Loucy (cell line): ENCODE data around the gene ENTPD7.
"Not testable (repeated sequence)": the region's sequence is repeated elsewhere in the genome, so short reads cannot be mapped to it uniquely, and the experiment has no call there.

ENCODE experiments used
- H2AFZ ChIP-seq: fragments of 200-600 bp; sonication (generic); 2 replicates; pipeline ENCODE4 v1.6.0; 2016; ENCODE audit warnings: antibody characterized with exemption, mild to moderate bottlenecking, low read length, moderate library complexity
- H3F3A ChIP-seq: fragments of 200-600 bp; 2 replicates; pipeline ENCODE4 v1.6.0; 2016; ENCODE audit warnings: antibody characterized with exemption, low read depth, mild to moderate bottlenecking
- H3K27me3 ChIP-seq: fragments of 200-600 bp; sonication (generic); 2 replicates; pipeline ENCODE4 v1.6.1; 2014; ENCODE audit warnings: low read length, mild to moderate bottlenecking; ENCODE audit not compliant: insufficient read depth, poor library complexity, severe bottlenecking
- H3K36me3 ChIP-seq: fragments of 200-600 bp; sonication (generic); 2 replicates; pipeline ENCODE4 v1.6.1; 2016; ENCODE audit warnings: low read length; ENCODE audit not compliant: insufficient read depth
- H3K4me1 ChIP-seq: fragments of 200-600 bp; sonication (generic); 2 replicates; pipeline ENCODE4 v1.5.1; 2014; ENCODE audit warnings: low read length, mild to moderate bottlenecking; ENCODE audit not compliant: insufficient read depth, poor library complexity, severe bottlenecking
- H3K4me2 ChIP-seq: fragments of 200-600 bp; sonication (generic); 2 replicates; pipeline ENCODE4 v1.6.0; 2014; ENCODE audit warnings: antibody characterized with exemption, low read length, low read depth, mild to moderate bottlenecking; ENCODE audit not compliant: poor library complexity, severe bottlenecking
- H3K4me3 ChIP-seq: fragments of 200-600 bp; sonication (generic); 2 replicates; pipeline ENCODE4 v1.5.1; 2014; ENCODE audit warnings: low read length, mild to moderate bottlenecking, mixed read lengths; ENCODE audit not compliant: poor library complexity, severe bottlenecking
- H3K79me2 ChIP-seq: fragments of 200-600 bp; sonication (generic); 2 replicates; pipeline ENCODE4 v1.6.1; 2014; ENCODE audit warnings: low read length; ENCODE audit not compliant: insufficient read depth
- H3K9ac ChIP-seq: fragments of 200-600 bp; sonication (generic); 2 replicates; pipeline ENCODE4 v1.6.0; 2014; ENCODE audit warnings: mild to moderate bottlenecking, low read depth, low read length, moderate library complexity; ENCODE audit not compliant: poor library complexity, severe bottlenecking
- H3K9me2 ChIP-seq: fragments of 200-600 bp; sonication (generic); replicated peaks from 2 replicates; pipeline ENCODE4 v1.6.1; 2016; ENCODE audit warnings: low read depth, low read length, mixed read lengths
- H3K9me3 ChIP-seq: fragments of 200-600 bp; sonication (generic); 2 replicates; pipeline ENCODE4 v1.6.1; 2014; ENCODE audit warnings: mild to moderate bottlenecking, antibody characterized with exemption, low read length, low read depth; ENCODE audit not compliant: insufficient read depth
- H4K20me1 ChIP-seq: fragments of 200-600 bp; sonication (generic); 2 replicates; pipeline ENCODE4 v1.6.0; 2014; ENCODE audit warnings: antibody characterized with exemption, low read length, mild to moderate bottlenecking; ENCODE audit not compliant: insufficient read depth, poor library complexity, severe bottlenecking
- EZH2phosphoT487 ChIP-seq: fragments of 200-600 bp; IDR thresholded peaks from 2 replicates; pipeline ENCODE4 v1.6.1; 2018; ENCODE audit warnings: antibody characterized with exemption, mild to moderate bottlenecking, moderate library complexity, borderline replicate concordance
- TF ChIP-seq, protein P1 (sequence below): fragments of 200-600 bp; sonication (generic); conservative IDR thresholded peaks from 2 replicates; pipeline ENCODE4 v1.5.1; 2014; ENCODE audit warnings: mild to moderate bottlenecking, antibody characterized with exemption, low read length

ENTPD7 gene

DNA sequence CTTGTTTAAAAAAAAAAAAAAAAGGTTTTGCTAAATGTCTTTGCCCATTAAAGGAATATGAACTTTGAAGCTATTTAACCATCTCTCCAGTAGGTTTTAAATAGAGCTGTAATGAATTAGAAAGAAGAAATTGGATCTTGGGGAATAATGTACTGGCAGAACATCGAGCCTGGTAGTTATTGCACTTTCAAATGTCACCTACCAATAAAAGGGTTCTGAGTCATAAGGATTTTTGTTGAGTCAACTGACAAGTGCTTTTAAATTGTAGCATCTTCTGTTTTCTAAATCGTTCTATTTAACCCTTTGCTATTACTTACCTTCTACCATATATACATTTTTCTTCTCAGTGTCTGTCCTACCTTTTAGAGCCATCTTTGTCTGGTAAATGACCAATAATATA, 83.4 kb downstream of the ENTPD7 start:
- Histone ChIP-seq H2AFZ (no peak overlapping the region), H3K27me3 (no peaks in the 10 kb centered on the region), H3K4me3 (no peak overlapping the region), H3K4me2 (no peak overlapping the region), H3K4me1 (peaks cover 9% of the 10 kb centered on the region), H3K9me2 (no peaks in the 10 kb centered on the region), H3F3A (no peaks in the 10 kb centered on the region), H3K36me3 (peaks cover 69% of the 10 kb centered on the region), H4K20me1 (no peaks in the 10 kb centered on the region), H3K79me2 (0 out of 2 replicates have a peak, but pooled peaks cover 4% of the 10 kb centered on the region), H3K9me3 (peaks cover 18% of the 10 kb centered on the region; the same call in 1 of the 2 replicates), H3K9ac (no peak overlapping the region)
- TF ChIP-seq, protein P1, sequence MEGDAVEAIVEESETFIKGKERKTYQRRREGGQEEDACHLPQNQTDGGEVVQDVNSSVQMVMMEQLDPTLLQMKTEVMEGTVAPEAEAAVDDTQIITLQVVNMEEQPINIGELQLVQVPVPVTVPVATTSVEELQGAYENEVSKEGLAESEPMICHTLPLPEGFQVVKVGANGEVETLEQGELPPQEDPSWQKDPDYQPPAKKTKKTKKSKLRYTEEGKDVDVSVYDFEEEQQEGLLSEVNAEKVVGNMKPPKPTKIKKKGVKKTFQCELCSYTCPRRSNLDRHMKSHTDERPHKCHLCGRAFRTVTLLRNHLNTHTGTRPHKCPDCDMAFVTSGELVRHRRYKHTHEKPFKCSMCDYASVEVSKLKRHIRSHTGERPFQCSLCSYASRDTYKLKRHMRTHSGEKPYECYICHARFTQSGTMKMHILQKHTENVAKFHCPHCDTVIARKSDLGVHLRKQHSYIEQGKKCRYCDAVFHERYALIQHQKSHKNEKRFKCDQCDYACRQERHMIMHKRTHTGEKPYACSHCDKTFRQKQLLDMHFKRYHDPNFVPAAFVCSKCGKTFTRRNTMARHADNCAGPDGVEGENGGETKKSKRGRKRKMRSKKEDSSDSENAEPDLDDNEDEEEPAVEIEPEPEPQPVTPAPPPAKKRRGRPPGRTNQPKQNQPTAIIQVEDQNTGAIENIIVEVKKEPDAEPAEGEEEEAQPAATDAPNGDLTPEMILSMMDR: no peak
- no peak for TF ChIP-seq EZH2phosphoT487

DNA sequence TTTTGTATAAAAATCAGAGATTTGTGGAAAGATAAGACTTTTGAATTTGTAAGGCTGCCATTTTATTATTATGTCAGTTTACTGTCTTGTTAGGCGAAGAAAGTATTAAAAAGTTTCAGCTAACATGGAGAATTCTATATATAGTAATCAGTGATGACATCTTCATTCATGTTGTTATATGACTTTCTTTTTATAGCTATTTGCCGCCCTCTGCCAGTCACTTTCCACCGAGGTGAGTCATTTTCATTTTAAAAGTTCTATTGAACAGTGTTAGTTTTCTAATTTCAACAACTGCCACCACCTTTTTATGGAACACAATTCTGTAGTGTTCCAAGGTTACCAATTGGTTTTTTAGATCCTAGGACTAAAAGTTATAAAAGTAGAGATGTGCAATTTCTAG, 84.5 kb downstream of the ENTPD7 start:
- Histone ChIP-seq H3K9me3 (peaks cover 18% of the 10 kb centered on the region; the same call in 1 of the 2 replicates), H3K4me3 (no peak overlapping the region), H3K27me3 (no peaks in the 10 kb centered on the region), H3K9ac (no peak overlapping the region), H3K79me2 (peaks cover 7% of the 10 kb centered on the region; the same call in 1 of the 2 replicates), H3K36me3 (peaks cover 81% of the 10 kb centered on the region), H3F3A (no peaks in the 10 kb centered on the region), H2AFZ (no peak overlapping the region), H3K9me2 (no peaks in the 10 kb centered on the region), H3K4me1 (peaks cover 7% of the 10 kb centered on the region), H4K20me1 (no peaks in the 10 kb centered on the region), H3K4me2 (no peak overlapping the region)
- no peak for TF ChIP-seq EZH2phosphoT487
- TF ChIP-seq, protein P1: no peak

DNA sequence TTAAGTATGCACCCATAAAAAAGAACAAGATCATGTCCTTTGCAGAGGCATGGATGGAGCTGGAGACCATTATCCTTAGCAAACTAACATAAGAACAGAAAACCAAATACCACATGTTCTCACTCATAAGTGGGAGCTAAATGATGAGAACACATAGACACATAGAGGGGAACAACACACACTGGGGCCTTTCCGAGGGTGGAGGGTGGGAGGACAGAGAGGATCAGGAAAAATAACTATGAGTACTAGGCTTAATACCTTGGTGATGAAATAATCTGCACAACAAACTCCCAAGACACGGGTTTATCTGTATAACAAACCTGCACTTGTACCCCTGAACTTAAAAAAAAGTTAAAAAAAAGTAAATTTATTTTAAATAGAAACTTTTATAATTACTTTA, 86.9 kb downstream of the ENTPD7 start:
- H3K36me3 ChIP-seq: peaks cover 81% of the 10 kb centered on the region
- H3K4me1 ChIP-seq, H3F3A ChIP-seq, H3K79me2 ChIP-seq, H3K27me3 ChIP-seq, H3K9me2 ChIP-seq, H4K20me1 ChIP-seq, H3K9ac ChIP-seq, H3K9me3 ChIP-seq, H3K4me3 ChIP-seq, H3K4me2 ChIP-seq, H2AFZ ChIP-seq: not testable (repeated sequence)

DNA sequence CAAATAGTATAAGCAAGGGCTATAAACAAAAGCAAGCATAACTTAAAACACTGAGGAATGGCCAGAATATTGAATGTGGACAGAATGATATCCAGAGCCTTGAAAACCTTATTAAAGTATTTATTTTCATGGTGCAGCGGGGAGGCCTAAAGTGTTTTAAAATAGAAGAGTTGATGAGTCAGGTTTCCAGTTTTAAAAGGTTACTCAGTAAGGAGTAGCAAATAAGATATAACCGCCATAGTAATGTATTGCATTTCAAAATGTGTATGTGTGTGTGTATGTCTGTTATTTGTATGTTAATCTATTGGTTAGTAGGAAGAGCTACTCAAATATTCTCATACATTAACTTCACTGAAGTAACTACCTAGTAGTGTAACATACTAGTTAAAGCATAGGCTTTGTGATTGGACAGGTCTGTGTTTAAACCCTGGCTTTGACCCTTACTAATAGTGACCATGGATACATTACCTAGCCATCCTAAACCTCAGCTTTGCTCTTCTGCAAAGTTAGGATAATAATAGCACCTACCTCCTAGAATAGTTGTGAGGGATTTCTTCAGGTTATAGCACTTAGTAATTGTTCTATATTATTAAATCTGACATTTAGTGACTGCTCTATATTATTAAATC, 89.6 kb downstream of the ENTPD7 start:
- Histone ChIP-seq H3K9me3 (no peaks in the 10 kb centered on the region), H3K27me3 (no peaks in the 10 kb centered on the region), H3F3A (no peaks in the 10 kb centered on the region), H3K9ac (no peak overlapping the region), H3K4me2 (no peak overlapping the region), H3K79me2 (peaks cover 4% of the 10 kb centered on the region; the same call in 1 of the 2 replicates), H2AFZ (no peak overlapping the region), H4K20me1 (no peaks in the 10 kb centered on the region), H3K4me3 (no peak overlapping the region), H3K36me3 (peaks cover 73% of the 10 kb centered on the region), H3K9me2 (no peaks in the 10 kb centered on the region), H3K4me1 (peaks cover 4% of the 10 kb centered on the region)
- TF ChIP-seq, protein P1: no peak
- TF ChIP-seq EZH2phosphoT487: no peak
